GM23338 (cell line): ENCODE results near the gene TNFRSF12A. TPM values are rescaled to one million over a fixed set of nuclear protein-coding genes. Genes with fewer than 3 reads are reported as not detected.

Experiments
- ATAC-seq: fragments of 200-7000 bp; cut with Tn5 transposase; 3 replicates; pipeline ENCODE4 v1.9.1; 2020
- DNase-seq: peaks from one replicate; pipeline ENCODE4 v3.0.0-alpha.2; 2015; ENCODE audit warnings: low spot score
- H2AFZ ChIP-seq: fragments of 200-600 bp; sonication (generic); 2 replicates; pipeline ENCODE4 v1.8.0; 2016; ENCODE audit warnings: antibody characterized with exemption, mild to moderate bottlenecking, moderate library complexity
- H3F3A ChIP-seq: fragments of 200-600 bp; sonication (generic); replicated peaks from 2 replicates; pipeline ENCODE4 v1.8.0; 2017; ENCODE audit warnings: antibody characterized with exemption, mixed run types, low read depth
- H3K27ac ChIP-seq: fragments of 200-600 bp; sonication (generic); 2 replicates; pipeline ENCODE4 v1.6.1; 2016; ENCODE audit warnings: low read depth
- H3K27me3 ChIP-seq: fragments of 200-600 bp; sonication (generic); 2 replicates; pipeline ENCODE4 v1.8.0; 2016; ENCODE audit warnings: mild to moderate bottlenecking, mixed run types, moderate library complexity; ENCODE audit not compliant: insufficient read depth
- H3K36me3 ChIP-seq: fragments of 200-600 bp; sonication (generic); 2 replicates; pipeline ENCODE4 v1.8.0; 2016; ENCODE audit warnings: mild to moderate bottlenecking; ENCODE audit not compliant: insufficient read depth
- H3K4me1 ChIP-seq: fragments of 200-600 bp; sonication (generic); 2 replicates; pipeline ENCODE4 v1.8.0; 2016; ENCODE audit warnings: mild to moderate bottlenecking, moderate library complexity; ENCODE audit not compliant: insufficient read depth
- H3K4me2 ChIP-seq: fragments of 200-600 bp; sonication (generic); 2 replicates; pipeline ENCODE4 v1.7.1; 2017; ENCODE audit warnings: mixed run types
- H3K4me3 ChIP-seq: fragments of 200-600 bp; sonication (generic); 2 replicates; pipeline ENCODE4 v1.6.1; 2016; ENCODE audit warnings: mixed run types
- H3K79me2 ChIP-seq: fragments of 200-600 bp; sonication (generic); replicated peaks from 2 replicates; pipeline ENCODE4 v1.8.0; 2017; ENCODE audit warnings: mild to moderate bottlenecking; ENCODE audit not compliant: insufficient read depth
- H3K9me2 ChIP-seq: fragments of 200-600 bp; sonication (generic); 2 replicates; pipeline ENCODE4 v1.8.0; 2017; ENCODE audit not compliant: insufficient read depth
- H4K20me1 ChIP-seq: fragments of 200-600 bp; sonication (generic); replicated peaks from 2 replicates; pipeline ENCODE4 v1.8.0; 2017; ENCODE audit warnings: mild to moderate bottlenecking; ENCODE audit not compliant: insufficient read depth
- H3K27ac Mint-ChIP-seq: 2 replicates; pipeline ENCODE4 v1.8.0; 2020; ENCODE audit warnings: inconsistent platforms, mild to moderate bottlenecking, moderate library complexity, mixed read lengths
- H3K27me3 Mint-ChIP-seq: 3 replicates; pipeline ENCODE4 v1.8.0; 2022; ENCODE audit warnings: low read depth, mild to moderate bottlenecking, moderate library complexity, mixed read lengths, inconsistent platforms; ENCODE audit not compliant: insufficient read depth, poor library complexity
- H3K36me3 Mint-ChIP-seq: 3 replicates; pipeline ENCODE4 v1.8.0; 2021; ENCODE audit warnings: low read depth, mild to moderate bottlenecking, inconsistent platforms, moderate library complexity, mixed read lengths
- H3K4me1 Mint-ChIP-seq: 3 replicates; pipeline ENCODE4 v1.8.0; 2020; ENCODE audit warnings: mild to moderate bottlenecking, inconsistent platforms, mixed read lengths
- H3K4me3 Mint-ChIP-seq: 3 replicates; pipeline ENCODE4 v1.8.0; 2021; ENCODE audit warnings: moderate library complexity, mild to moderate bottlenecking, inconsistent platforms, mixed read lengths
- H3K9me3 Mint-ChIP-seq: 3 replicates; pipeline ENCODE4 v1.8.0; 2020; ENCODE audit warnings: moderate library complexity, mild to moderate bottlenecking, inconsistent platforms, mixed read lengths
- CREB1 ChIP-seq: fragments of 250-450 bp; sonication (Bioruptor Pico); IDR thresholded peaks from 2 replicates; pipeline ENCODE4 v1.5.0; 2020; ENCODE audit warnings: low read depth, mild to moderate bottlenecking, moderate library complexity
- CTCF ChIP-seq, 2 experiments: fragments of 200-600 bp in 1 of 2; sonication (generic) in 1 of 2; conservative IDR thresholded peaks; 2 replicates each; pipeline versions ENCODE4 v1.5.1 to v1.6.1; 2016 to 2017; ENCODE audit warnings: antibody characterized with exemption in 2 of 2, low read depth in 2 of 2, mild to moderate bottlenecking in 2 of 2, moderate library complexity in 1 of 2
- ETS1 ChIP-seq: IDR thresholded peaks from 2 replicates; pipeline ENCODE4 v1.6.1; 2016; ENCODE audit warnings: antibody characterized with exemption
- EZH2 ChIP-seq: fragments of 200-600 bp; sonication (generic); IDR thresholded peaks from one replicate; pipeline ENCODE4 v1.8.0; 2017; ENCODE audit warnings: antibody characterized with exemption, mild to moderate bottlenecking, low read depth; ENCODE audit not compliant: unreplicated experiment
- EZH2phosphoT487 ChIP-seq: fragments of 200-600 bp; sonication (generic); IDR thresholded peaks from one replicate; pipeline ENCODE4 v1.8.1; 2018; ENCODE audit warnings: antibody characterized with exemption; ENCODE audit not compliant: unreplicated experiment
- JUNB ChIP-seq: IDR thresholded peaks from one replicate; pipeline ENCODE4 v1.6.1; 2016; ENCODE audit warnings: antibody characterized with exemption; ENCODE audit not compliant: unreplicated experiment
- NANOG ChIP-seq: IDR thresholded peaks from 2 replicates; pipeline ENCODE4 v1.6.1; 2016; ENCODE audit warnings: antibody characterized with exemption, borderline replicate concordance
- POLR2AphosphoS5 ChIP-seq: IDR thresholded peaks from 2 replicates; pipeline ENCODE4 v1.6.1; 2016; ENCODE audit warnings: antibody characterized with exemption, low read depth
- REST ChIP-seq: IDR thresholded peaks from one replicate; pipeline ENCODE4 v1.6.1; 2018; ENCODE audit warnings: antibody characterized with exemption; ENCODE audit not compliant: unreplicated experiment
- STAT1 ChIP-seq: IDR thresholded peaks from one replicate; pipeline ENCODE4 v1.6.1; 2016; ENCODE audit warnings: antibody characterized with exemption; ENCODE audit not compliant: unreplicated experiment
- ZNF114 ChIP-seq: fragments of 250-450 bp; sonication (Bioruptor Pico); IDR thresholded peaks from 2 replicates; pipeline ENCODE4 v1.5.0; 2020; ENCODE audit warnings: mild to moderate bottlenecking, moderate library complexity
- ZNF331 ChIP-seq: fragments of 250-450 bp; sonication (Bioruptor Pico); IDR thresholded peaks from 2 replicates; pipeline ENCODE4 v1.5.0; 2020; ENCODE audit warnings: low read depth, mild to moderate bottlenecking, moderate library complexity
- polyA plus RNA-seq: library from polyadenylated mRNA; unstranded; fragments of >200 nt; fragmentation: Nextera tagmentation; extraction: Ambion mirVana; gene quantifications from 2 replicates; pipeline ENCODE4 v1.2.1, GENCODE V29; 2016
- total RNA-seq: library from RNA; depleted of rRNA; stranded (reverse); fragments of >200 nt; shearing (Covaris generic); gene quantifications from 2 replicates; pipeline ENCODE4 v1.2.3, GENCODE V29; 2014

Gene TNFRSF12A
- total and polyA plus RNA-seq, 2 experiments from 2014 or later: 78.0 to 152 TPM

GRCh38 chr16:2974319-2975056 lies 45.7 kb upstream of the TNFRSF12A start:
- no peaks in the 10 kb centered on the region; the same call in 1 of the 2 replicates for H3K4me1 ChIP-seq
- no peaks in the 10 kb centered on the region for H3K9me3 Mint-ChIP-seq
- H3K4me3 Mint-ChIP-seq: no peak overlapping the region

GRCh38 chr16:2975161-2975795 lies 44.9 kb upstream of the TNFRSF12A start:
- Histone ChIP-seq H3K4me3 (no peak overlapping the region), H4K20me1 (peaks cover 17% of the 10 kb centered on the region), H3K4me1 (no peaks in the 10 kb centered on the region; the same call in 1 of the 2 replicates), H3K36me3 (0 out of 2 replicates have a peak, but pooled peaks cover 3% of the 10 kb centered on the region), H3F3A (peaks cover 18% of the 10 kb centered on the region), H3K79me2 (peaks cover 14% of the 10 kb centered on the region), H3K27ac (no peak overlapping the region), H2AFZ (no peak overlapping the region), H3K4me2 (no peak overlapping the region), H3K27me3 (no peaks in the 10 kb centered on the region), H3K9me2 (no peaks in the 10 kb centered on the region)
- H3K27ac Mint-ChIP-seq: no peak overlapping the region
- no peaks in the 10 kb centered on the region for H3K9me3 Mint-ChIP-seq
- peaks cover 24% of the 10 kb centered on the region for H3K27me3 Mint-ChIP-seq
- no peak overlapping the region for H3K4me3 Mint-ChIP-seq
- peaks cover 37% of the 10 kb centered on the region for H3K36me3 Mint-ChIP-seq
- peaks cover 15% of the 10 kb centered on the region; the same call in 2 of the 3 replicates for H3K4me1 Mint-ChIP-seq
- DNase-seq (no peak), ATAC-seq (no peak)
- TF ChIP-seq STAT1 (no peak), REST (no peak), EZH2 (no peak), EZH2phosphoT487 (no peak), POLR2AphosphoS5 (no peak), ETS1 (no peak), NANOG (no peak), JUNB (no peak), ZNF331 (CRISPR knock-in tag) (no peak)

More at GRCh38 chr16:2974319-2975056, 45.7 kb upstream of the TNFRSF12A start:
- H3K27me3 Mint-ChIP-seq: peaks cover 23% of the 10 kb centered on the region
- peaks cover 37% of the 10 kb centered on the region for H3K36me3 Mint-ChIP-seq
- H2AFZ ChIP-seq: no peak overlapping the region
- no peak overlapping the region for H3K4me2 ChIP-seq
- H3K27me3 ChIP-seq: no peaks in the 10 kb centered on the region
- no peak overlapping the region for H3K4me3 ChIP-seq
- TF ChIP-seq ZNF114 (CRISPR knock-in tag) (no peak), CREB1 (CRISPR knock-in tag) (no peak), NANOG (no peak), POLR2AphosphoS5 (no peak), CTCF (conservative IDR thresholded peaks at IDR 0.05; ENCODE audit: low read depth in 2 of 2) (no peak), ZNF331 (CRISPR knock-in tag) (no peak), STAT1 (no peak)
- H3K79me2 ChIP-seq: peaks cover 9% of the 10 kb centered on the region; the same call in 1 of the 2 replicates
- no peak overlapping the region for H3K27ac Mint-ChIP-seq
- no peaks in the 10 kb centered on the region for H3K9me2 ChIP-seq
- ATAC-seq (no peak), DNase-seq (no peak)
- H3K27ac ChIP-seq: no peak overlapping the region
- H3F3A ChIP-seq: peaks cover 19% of the 10 kb centered on the region
- H3K36me3 ChIP-seq: 0 out of 2 replicates have a peak, but pooled peaks cover 3% of the 10 kb centered on the region
- peaks cover 18% of the 10 kb centered on the region for H4K20me1 ChIP-seq
- H3K4me1 Mint-ChIP-seq: peaks cover 15% of the 10 kb centered on the region; the same call in 2 of the 3 replicates
